Measurements from ENCODE around the gene KCNT2. TPM values are rescaled to one million over a fixed set of nuclear protein-coding genes. Genes with fewer than 3 reads are reported as not detected.

The KCNT2 gene
- total RNA-seq, 1 experiment from 2014 or later = not detected

DNA sequence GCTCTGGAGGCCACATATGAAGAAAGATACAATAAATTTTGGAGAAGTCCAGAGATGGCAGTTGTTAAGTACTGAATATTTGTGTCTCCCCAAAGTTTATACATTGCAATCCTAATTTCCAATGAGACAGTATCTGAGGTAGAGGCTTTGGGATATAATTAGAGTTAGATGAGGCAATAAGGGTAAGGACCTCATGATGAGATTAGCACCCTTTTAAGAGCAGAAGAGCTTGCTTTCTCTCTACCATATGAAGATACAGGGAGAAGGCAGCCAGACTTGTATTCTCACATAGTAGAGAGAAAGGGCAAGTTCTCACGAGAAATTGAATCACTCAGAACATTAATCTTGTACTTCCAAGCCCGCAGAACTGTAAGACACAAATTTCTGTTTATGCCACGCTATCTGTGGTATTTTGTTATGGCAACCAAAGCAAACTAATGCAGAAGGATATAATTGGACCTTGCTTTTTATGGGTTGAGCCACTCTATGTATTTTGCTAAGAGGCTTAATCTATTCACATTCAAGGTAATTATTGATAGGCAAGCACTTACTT, 430.1 kb downstream of the KCNT2 start:
- Histone ChIP-seq H4K20me1 (ENCODE audit: insufficient read depth, low read depth, low read length) (no peaks in the 10 kb centered on the region), H2AFZ (ENCODE audit: low read length) (no peak overlapping the region), H3K4me3 (ENCODE audit: low read length) (no peak overlapping the region), H3K4me1 (ENCODE audit: low read length) (no peaks in the 10 kb centered on the region), H3K9me3 (ENCODE audit: low read length) (no peaks in the 10 kb centered on the region; the same call in 1 of the 2 replicates), H3K79me2 (ENCODE audit: low read length) (no peaks in the 10 kb centered on the region), H3K4me2 (ENCODE audit: low read depth, low read length, poor library complexity, severe bottlenecking) (no peak overlapping the region), H3K36me3 (ENCODE audit: insufficient read depth, low read length) (no peaks in the 10 kb centered on the region), H3K27ac (ENCODE audit: low read length) (no peak overlapping the region), H3K27me3 (ENCODE audit: low read length) (no peaks in the 10 kb centered on the region), H3K9ac (ENCODE audit: low read length) (no peak overlapping the region), H3K9me2 (replicated peaks; ENCODE audit: insufficient read depth, low read length) (no peaks in the 10 kb centered on the region)
- no peak for DNase-seq

Small RNAs within 50 kb of the gene (small RNA-seq; reads per million reads assigned to genes)
- gene MIR4735 = not detected

Other genes with a start within 250 kb of the KCNT2 start
- not detected in 2 replicates for gene CFH, start 43.6 kb upstream of the KCNT2 start, total RNA-seq (2014; rRNA removed; shearing (Covaris generic); ENCODE audit: low replicate concordance)
- gene CFHR3, start 166.4 kb upstream of the KCNT2 start, total RNA-seq (2014; rRNA removed; shearing (Covaris generic); ENCODE audit: low replicate concordance) = not detected in 2 replicates
- gene CFHR1, start 211.3 kb upstream of the KCNT2 start, total RNA-seq (2014; rRNA removed; shearing (Covaris generic); ENCODE audit: low replicate concordance) = not detected in 2 replicates

All from Karpas-422 (cell line).